ENCODE results near the gene OGFR. TPM values are rescaled to one million over a fixed set of nuclear protein-coding genes. Genes with fewer than 3 reads are reported as not detected.

Gene OGFR
- total RNA-seq, 1 experiment from 2014 or later: 50.1 TPM

GRCh38 chr20:62825986-62826645 lies 21.5 kb downstream of the OGFR start:
- Histone ChIP-seq H3K27me3 (ENCODE audit: control insufficient read depth, insufficient read depth, low read length) (no peaks in the 10 kb centered on the region), H3K36me3 (replicated peaks; ENCODE audit: control insufficient read depth, insufficient read depth, low read length) (no peaks in the 10 kb centered on the region; the same call in none of the 2 replicates)
- no peak for DNase-seq

DNA sequence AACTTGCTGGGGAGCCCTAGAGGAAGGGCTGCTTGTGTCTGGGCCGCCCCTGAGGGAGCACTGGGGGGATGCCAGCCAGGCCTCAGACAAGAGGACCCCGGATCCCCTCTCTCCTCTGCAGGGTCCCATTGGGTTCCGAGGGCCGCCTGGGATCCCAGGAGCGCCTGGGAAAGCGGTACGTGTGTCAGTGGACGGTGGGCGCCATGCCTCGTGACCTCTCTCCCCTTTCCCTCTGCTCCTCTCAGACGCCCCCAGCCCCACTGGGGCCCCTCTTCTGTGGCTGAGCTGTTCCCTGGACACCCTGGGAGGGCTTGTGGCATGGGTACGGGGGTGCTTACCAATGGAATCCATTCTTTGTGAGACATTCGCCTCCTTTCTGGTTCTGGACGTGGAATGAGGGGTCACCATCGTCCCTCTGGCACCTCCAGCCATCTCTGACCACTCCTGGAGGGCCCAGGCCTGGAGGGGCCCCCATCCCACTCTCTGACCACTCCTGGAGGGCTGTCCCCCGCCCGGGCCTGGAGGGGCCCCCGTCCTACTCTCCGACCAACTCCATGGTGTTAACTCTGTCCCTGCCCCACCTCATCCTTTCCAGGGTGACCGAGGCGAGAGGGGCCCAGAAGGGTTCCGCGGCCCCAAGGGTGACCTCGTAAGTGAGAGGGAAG lies 22.1 kb downstream of the OGFR start:
- no peaks in the 10 kb centered on the region for H3K27me3 ChIP-seq (ENCODE audit: control insufficient read depth, insufficient read depth, low read length)
- H3K36me3 ChIP-seq (replicated peaks; ENCODE audit: control insufficient read depth, insufficient read depth, low read length): peaks cover 2% of the 10 kb centered on the region
- no peak for DNase-seq
- no peak overlapping the region for H3K4me3 ChIP-seq (ENCODE audit: insufficient read depth, low read depth, low read length)

More at GRCh38 chr20:62825986-62826645, 21.5 kb downstream of the OGFR start:
- no peak overlapping the region for H3K4me3 ChIP-seq (ENCODE audit: insufficient read depth, low read depth, low read length)

- no peak for DNase-seq
- Histone ChIP-seq H3K27me3 (ENCODE audit: control insufficient read depth, insufficient read depth, low read length) (no peaks in the 10 kb centered on the region), H3K4me3 (ENCODE audit: insufficient read depth, low read depth, low read length) (no peak overlapping the region)
These were observed 22.8 kb downstream of the OGFR start for GRCh38 chr20:62827311-62828038.

GRCh38 chr20:62828051-62828450 lies 23.4 kb downstream of the OGFR start:
- Histone ChIP-seq H3K36me3 (replicated peaks; ENCODE audit: control insufficient read depth, insufficient read depth, low read length) (peaks cover 3% of the 10 kb centered on the region), H3K4me3 (ENCODE audit: insufficient read depth, low read depth, low read length) (no peak overlapping the region), H3K27me3 (ENCODE audit: control insufficient read depth, insufficient read depth, low read length) (no peaks in the 10 kb centered on the region)
- DNase-seq: no peak

More at GRCh38 chr20:62827311-62828038, 22.8 kb downstream of the OGFR start:
- peaks cover 3% of the 10 kb centered on the region for H3K36me3 ChIP-seq (replicated peaks; ENCODE audit: control insufficient read depth, insufficient read depth, low read length)

DNA sequence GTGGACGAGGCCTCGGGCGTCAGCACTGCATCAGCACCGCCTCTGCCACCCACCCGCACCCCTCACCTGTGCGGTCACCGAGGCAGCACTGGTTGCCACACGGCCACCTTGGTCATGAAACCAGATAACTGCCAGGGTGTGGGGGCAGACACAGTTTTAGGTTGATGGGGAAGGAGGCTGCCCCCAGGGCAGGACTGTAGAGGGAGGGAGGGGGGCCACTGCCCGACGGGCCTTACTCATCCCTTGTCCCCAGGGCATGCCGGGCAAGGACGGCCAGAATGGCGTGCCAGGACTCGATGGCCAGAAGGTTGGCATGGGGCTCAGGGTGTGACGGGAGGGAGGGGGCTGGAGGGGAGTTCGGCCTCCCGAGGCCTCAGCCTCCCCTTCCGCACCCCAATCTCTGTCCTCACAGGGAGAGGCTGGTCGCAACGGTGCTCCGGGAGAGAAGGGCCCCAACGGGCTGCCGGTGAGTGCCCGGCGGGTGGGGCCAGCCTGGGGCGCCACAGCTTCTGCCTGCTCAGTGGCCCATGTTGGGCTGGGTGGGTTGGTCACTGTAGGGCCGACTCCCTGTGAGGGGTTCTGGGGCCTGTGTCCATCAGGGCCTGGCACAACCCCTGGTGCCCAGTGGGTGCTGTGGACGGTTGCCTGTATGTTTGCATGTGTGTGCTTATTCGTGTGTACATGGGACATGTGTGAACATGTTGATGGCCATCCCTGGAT lies 24.0 kb downstream of the OGFR start:
- Histone ChIP-seq H3K36me3 (replicated peaks; ENCODE audit: control insufficient read depth, insufficient read depth, low read length) (peaks cover 3% of the 10 kb centered on the region), H3K27me3 (ENCODE audit: control insufficient read depth, insufficient read depth, low read length) (no peaks in the 10 kb centered on the region), H3K4me3 (ENCODE audit: insufficient read depth, low read depth, low read length) (no peak overlapping the region)
- peak; percentile 35 for DNase-seq

DNA sequence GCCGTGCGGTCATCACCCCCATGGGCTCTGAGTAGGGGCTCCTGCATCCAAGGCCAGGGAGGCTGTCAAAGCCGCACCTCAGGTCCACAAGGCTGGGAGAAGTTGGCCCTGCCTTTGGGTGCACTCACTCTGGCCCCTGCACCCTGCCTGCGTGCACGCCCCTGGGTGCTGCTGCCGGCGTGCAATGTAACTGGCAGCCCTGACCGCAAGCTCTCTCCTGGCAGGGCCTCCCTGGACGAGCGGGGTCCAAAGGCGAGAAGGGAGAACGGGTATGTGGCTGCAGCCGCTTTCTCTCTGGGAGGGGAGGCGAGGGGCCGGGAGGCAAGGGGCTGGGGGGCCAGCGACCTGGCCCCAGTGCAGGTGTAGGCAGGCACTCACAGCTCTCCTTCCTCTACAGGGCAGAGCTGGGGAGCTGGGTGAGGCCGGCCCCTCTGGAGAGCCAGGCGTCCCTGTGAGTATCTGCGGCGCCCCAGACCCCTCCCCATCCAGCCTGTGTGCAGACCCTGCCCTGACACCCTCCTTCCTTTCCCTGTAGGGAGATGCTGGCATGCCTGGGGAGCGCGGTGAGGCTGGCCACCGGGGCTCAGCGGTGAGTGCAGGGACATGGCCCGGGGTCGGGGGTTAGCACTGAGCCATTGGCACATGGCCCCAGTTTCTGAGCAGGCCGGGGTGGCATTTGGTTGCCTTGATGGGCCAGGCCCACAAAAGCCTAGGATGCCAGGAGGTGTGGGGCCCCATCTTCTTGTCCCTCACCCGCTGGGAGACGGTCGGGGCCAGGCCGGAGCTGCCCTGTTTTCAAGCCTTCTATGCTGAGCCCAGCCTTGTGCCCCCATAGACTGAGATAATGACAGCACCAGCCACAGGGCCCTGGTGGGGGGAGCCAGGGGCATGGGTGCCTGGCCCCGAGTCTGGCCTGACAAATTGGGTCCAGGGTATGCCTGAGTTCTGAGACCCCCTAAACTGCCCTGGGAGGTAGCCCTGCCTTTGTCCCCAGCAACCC lies 24.9 kb downstream of the OGFR start:
- peaks cover 3% of the 10 kb centered on the region for H3K36me3 ChIP-seq (replicated peaks; ENCODE audit: control insufficient read depth, insufficient read depth, low read length)
- H3K27me3 ChIP-seq (ENCODE audit: control insufficient read depth, insufficient read depth, low read length): no peaks in the 10 kb centered on the region
- H3K4me3 ChIP-seq (ENCODE audit: insufficient read depth, low read depth, low read length): no peak overlapping the region
- DNase-seq: peak; percentile 41

DNA sequence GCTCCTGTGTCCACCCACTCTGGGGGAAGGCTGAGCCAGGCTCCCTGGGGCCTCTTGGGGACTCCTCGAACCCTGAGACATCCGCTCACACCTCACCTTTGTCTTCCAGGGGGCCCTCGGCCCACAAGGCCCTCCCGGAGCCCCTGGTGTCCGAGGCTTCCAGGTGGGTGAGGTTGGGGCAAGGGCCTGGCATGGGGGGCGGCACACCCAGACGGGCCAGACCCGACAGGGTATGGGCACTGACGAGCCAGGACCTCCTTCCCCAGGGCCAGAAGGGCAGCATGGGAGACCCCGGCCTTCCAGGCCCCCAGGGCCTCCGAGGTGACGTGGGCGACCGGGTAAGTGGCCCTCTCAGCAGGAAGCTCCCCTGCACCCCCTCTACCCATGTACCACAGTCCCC lies 25.6 kb downstream of the OGFR start:
- DNase-seq: peak; percentile 29
- H3K4me3 ChIP-seq (ENCODE audit: insufficient read depth, low read depth, low read length): no peak overlapping the region
- H3K27me3 ChIP-seq (ENCODE audit: control insufficient read depth, insufficient read depth, low read length): no peaks in the 10 kb centered on the region
- peaks cover 3% of the 10 kb centered on the region for H3K36me3 ChIP-seq (replicated peaks; ENCODE audit: control insufficient read depth, insufficient read depth, low read length)

GRCh38 chr20:62830821-62831220 lies 26.2 kb downstream of the OGFR start:
- Histone ChIP-seq H3K27me3 (ENCODE audit: control insufficient read depth, insufficient read depth, low read length) (no peaks in the 10 kb centered on the region), H3K36me3 (replicated peaks; ENCODE audit: control insufficient read depth, insufficient read depth, low read length) (peaks cover 3% of the 10 kb centered on the region), H3K4me3 (ENCODE audit: insufficient read depth, low read depth, low read length) (no peak overlapping the region)
- DNase-seq: peak; percentile 45

- Histone ChIP-seq H3K27me3 (ENCODE audit: control insufficient read depth, insufficient read depth, low read length) (no peaks in the 10 kb centered on the region), H3K36me3 (replicated peaks; ENCODE audit: control insufficient read depth, insufficient read depth, low read length) (peaks cover 3% of the 10 kb centered on the region), H3K4me3 (ENCODE audit: insufficient read depth, low read depth, low read length) (no peak overlapping the region)
- DNase-seq: peak; percentile 46
These were observed 26.7 kb downstream of the OGFR start for GRCh38 chr20:62831361-62831788.

DNA sequence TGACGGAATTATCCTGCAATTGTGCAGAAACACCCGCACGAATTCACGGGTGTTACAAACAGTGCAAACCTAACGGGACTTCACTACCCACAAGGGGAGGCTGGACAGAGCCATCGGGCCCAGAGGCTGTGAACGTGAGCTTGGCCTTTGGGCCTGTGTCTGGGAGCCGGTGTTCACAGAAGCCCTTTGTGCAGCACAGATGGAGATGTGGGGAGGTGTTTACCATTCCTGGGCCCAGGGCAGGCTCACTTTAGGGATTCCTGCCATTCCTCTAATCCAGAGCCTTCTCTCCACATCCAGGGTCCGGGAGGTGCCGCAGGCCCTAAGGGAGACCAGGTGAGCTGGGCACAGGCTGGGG lies 27.2 kb downstream of the OGFR start:
- Histone ChIP-seq H3K4me3 (ENCODE audit: insufficient read depth, low read depth, low read length) (no peak overlapping the region), H3K27me3 (ENCODE audit: control insufficient read depth, insufficient read depth, low read length) (no peaks in the 10 kb centered on the region), H3K36me3 (replicated peaks; ENCODE audit: control insufficient read depth, insufficient read depth, low read length) (peaks cover 4% of the 10 kb centered on the region)
- DNase-seq: peak; percentile 57

DNA sequence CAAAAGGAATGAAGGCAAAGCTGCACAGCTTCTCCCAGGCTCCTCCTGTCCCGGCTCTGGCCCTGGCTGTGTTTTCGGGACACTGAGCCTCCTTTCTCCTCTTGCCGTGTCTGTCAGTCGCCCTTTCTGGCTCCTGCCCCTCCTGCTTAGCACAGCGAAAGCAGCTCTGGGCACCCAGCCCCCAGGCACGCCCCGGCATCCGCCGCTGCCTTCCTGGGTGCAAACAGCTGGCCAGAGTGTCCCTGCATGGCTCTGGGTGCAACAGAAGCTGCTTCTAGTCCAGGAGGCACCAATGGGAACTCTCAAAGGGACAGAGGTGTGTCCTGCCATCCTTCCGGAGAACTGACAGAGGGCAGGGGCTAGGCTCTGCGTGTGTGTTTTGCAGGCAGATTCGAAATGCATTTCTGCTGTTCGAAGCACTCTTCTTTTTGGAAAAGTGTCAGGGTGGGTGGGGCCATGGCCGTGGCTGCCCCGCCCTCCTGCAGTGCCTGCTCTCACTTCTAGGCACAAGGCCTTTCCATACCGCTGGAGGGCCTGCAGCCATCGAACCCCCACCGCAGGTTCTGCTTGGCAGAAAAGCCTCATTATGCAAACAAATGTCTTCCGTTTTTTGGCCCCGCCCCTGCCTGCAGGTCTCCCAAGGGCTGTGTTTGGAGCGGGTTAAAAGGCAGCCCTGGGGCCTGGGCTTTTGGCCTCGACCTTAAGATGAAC lies 27.7 kb downstream of the OGFR start:
- Histone ChIP-seq H3K27me3 (ENCODE audit: control insufficient read depth, insufficient read depth, low read length) (no peaks in the 10 kb centered on the region), H3K36me3 (replicated peaks; ENCODE audit: control insufficient read depth, insufficient read depth, low read length) (peaks cover 5% of the 10 kb centered on the region), H3K4me3 (ENCODE audit: insufficient read depth, low read depth, low read length) (no peak overlapping the region)
- peak; percentile 84 for DNase-seq

DNA sequence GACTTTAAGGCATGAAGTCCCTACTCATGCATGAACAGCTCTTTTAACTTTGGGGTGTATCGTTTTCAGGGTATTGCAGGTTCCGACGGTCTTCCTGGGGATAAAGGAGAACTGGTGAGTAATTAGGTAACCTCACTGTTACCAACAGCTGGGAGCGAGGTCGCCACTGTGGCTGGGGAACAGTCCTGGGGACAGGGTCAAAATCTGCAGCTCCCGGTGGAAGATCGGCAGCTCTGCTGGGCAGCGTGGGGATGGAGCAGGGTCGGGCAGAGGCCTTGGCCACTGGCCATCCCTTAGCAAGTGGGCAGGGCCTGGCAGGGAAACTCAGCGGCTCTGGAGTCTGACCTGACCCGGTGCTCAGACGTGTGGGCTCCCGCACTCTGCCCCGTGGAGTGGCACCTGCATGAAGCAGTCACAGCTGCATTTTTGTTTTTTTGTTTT lies 28.3 kb downstream of the OGFR start:
- H3K36me3 ChIP-seq (replicated peaks; ENCODE audit: control insufficient read depth, insufficient read depth, low read length): peaks cover 5% of the 10 kb centered on the region
- H3K4me3 ChIP-seq (ENCODE audit: insufficient read depth, low read depth, low read length): no peak overlapping the region
- no peaks in the 10 kb centered on the region for H3K27me3 ChIP-seq (ENCODE audit: control insufficient read depth, insufficient read depth, low read length)
- peak; percentile 60 for DNase-seq
